ENCODE data around the gene DDX54. TPM values are rescaled to one million over a fixed set of nuclear protein-coding genes. Genes with fewer than 3 reads are reported as not detected.

DDX54 gene
- 10 to 100 TPM; 61.9 to 93.5 (median 81.5) TPM for total RNA-seq
- 10 to 100 TPM; 53.6 to 88.7 (median 53.7) TPM for polyA plus RNA-seq
- long read RNA-seq, donor 1, full-length matches to known transcripts: 56 of 108 reads
- long read RNA-seq, donor 1, partial matches to known transcripts: 47 of 108 reads
- long read RNA-seq, donor 1, other reads (novel, unspliced or antisense): 5 of 108 reads
- long read RNA-seq, donor 2, full-length matches to known transcripts: 111 of 235 reads
- long read RNA-seq, donor 2, partial matches to known transcripts: 106 of 235 reads
- long read RNA-seq, donor 2, other reads (novel, unspliced or antisense): 18 of 235 reads

DNA sequence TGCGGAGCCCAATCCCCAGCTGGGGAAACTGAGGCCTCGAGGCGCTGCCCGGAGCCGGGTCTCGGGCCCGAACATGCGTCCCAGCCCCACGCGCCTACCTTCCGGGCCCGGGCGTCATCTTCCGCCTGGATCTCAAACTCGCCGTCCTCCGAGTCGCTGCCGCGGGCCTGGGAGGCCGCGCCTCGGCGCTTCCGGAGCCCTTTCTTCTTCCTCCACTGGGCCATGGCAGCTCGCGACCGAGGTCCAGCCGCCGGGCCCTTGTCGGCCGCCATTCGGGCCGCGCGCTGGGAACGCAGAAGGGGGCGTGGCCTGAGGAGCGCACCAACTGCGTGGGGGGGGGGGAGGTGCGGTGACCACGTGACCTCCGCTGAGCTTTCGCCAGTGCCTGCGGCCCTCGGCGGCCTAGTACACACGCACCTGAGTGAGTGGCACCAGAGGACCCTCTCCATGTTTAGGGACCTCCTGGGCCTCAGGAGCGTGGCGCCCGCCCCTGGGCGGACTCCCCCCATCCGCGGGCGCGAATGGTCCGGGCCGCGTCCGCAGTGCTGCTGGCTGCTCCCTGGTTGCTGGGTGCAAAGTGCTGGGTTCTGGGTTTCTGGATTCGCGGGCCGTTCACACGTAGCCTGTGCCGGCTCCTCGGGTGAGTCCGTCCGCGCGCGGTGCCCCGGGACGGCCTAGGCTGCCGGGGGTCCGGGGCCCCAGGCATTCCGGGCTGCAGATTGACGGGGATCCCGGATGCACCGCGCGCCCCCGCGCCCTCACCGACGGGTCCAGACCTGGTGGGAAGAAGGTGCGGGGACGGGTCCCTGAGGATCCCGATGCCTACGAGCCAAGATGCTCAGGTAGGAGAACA, at the start of gene DDX54, which contains the start of gene RITA1:
Gene DDX54 (minus strand): TSS at position 299 of the 853 bp plus-strand sequence. CDS start 27 bp downstream, at position 272.
Gene RITA1 (plus strand): TSS at position 542 of the 853 bp plus-strand sequence. CDS start 1,026 bp downstream, outside the sequence.
- peak within 1 kb of the TSS; percentile 98 for H3K27ac ChIP-seq
- no peaks in the 10 kb centered on the region for H3K9me3 ChIP-seq
- peaks cover 20% of the 10 kb centered on the region for H3K4me1 ChIP-seq
- TF ChIP-seq, protein P1, sequence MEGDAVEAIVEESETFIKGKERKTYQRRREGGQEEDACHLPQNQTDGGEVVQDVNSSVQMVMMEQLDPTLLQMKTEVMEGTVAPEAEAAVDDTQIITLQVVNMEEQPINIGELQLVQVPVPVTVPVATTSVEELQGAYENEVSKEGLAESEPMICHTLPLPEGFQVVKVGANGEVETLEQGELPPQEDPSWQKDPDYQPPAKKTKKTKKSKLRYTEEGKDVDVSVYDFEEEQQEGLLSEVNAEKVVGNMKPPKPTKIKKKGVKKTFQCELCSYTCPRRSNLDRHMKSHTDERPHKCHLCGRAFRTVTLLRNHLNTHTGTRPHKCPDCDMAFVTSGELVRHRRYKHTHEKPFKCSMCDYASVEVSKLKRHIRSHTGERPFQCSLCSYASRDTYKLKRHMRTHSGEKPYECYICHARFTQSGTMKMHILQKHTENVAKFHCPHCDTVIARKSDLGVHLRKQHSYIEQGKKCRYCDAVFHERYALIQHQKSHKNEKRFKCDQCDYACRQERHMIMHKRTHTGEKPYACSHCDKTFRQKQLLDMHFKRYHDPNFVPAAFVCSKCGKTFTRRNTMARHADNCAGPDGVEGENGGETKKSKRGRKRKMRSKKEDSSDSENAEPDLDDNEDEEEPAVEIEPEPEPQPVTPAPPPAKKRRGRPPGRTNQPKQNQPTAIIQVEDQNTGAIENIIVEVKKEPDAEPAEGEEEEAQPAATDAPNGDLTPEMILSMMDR (IDR thresholded peaks at IDR 0.05): no peak
- no peaks in the 10 kb centered on the region for H3K27me3 ChIP-seq (ENCODE audit: insufficient read depth in 3 of 3, low read length in 2 of 3)
- ATAC-seq (peak; percentile 85 to 92 (median 90)), DNase-seq (peak; percentile 86 to 90)
- H3K36me3 ChIP-seq (ENCODE audit: insufficient read depth in 1 of 2, low read depth in 1 of 2): peaks cover 12 to 28% of the 10 kb centered on the region in 2 donors
- peak within 1 kb of the TSS; percentile 93 for H3K4me3 ChIP-seq
- 0% methylated on average over 76 to 89 of the region's 89 CpGs for WGBS, 3 donors
- intact Hi-C loops (cut with DNase I): loop anchor here (5.0 to 10.0 kb wide), 2 partner anchors 37 to 179 kb away; partner anchors contain the start of gene TPCN1 (in 1 of the 2)

- Histone ChIP-seq H3K27me3 (ENCODE audit: insufficient read depth in 3 of 3, low read length in 2 of 3) (no peaks in the 10 kb centered on the region), H3K4me3 (peak overlapping the region; percentile 45), H3K4me1 (peaks cover 89% of the 10 kb centered on the region), H3K36me3 (ENCODE audit: insufficient read depth in 1 of 2, low read depth in 1 of 2) (peaks cover 0 to 27% of the 10 kb centered on the region in 2 donors), H3K27ac (peak overlapping the region; percentile 95), H3K9me3 (no peaks in the 10 kb centered on the region)
- TF ChIP-seq, protein P1 (IDR thresholded peaks at IDR 0.05): no peak
- ATAC-seq: no peak
- 63 to 76% (median 64%) methylated on average over 4 of the region's 4 CpGs for WGBS, 3 donors
- no peak for DNase-seq
- intact Hi-C loops (cut with DNase I): no loop called here
Measured at GRCh38 chr12:113234483-113234882, 49.2 kb upstream of the DDX54 start.

GRCh38 chr12:113233967-113234366, 48.7 kb upstream of the DDX54 start:
- ATAC-seq (peak in 3 of 4 donors; percentile 30 to 52 (median 37)), DNase-seq (no peak)
- Histone ChIP-seq H3K4me3 (peak overlapping the region; percentile 45), H3K36me3 (ENCODE audit: insufficient read depth in 1 of 2, low read depth in 1 of 2) (peaks cover 0 to 26% of the 10 kb centered on the region in 2 donors), H3K4me1 (peaks cover 89% of the 10 kb centered on the region), H3K27me3 (ENCODE audit: insufficient read depth in 3 of 3, low read length in 2 of 3) (no peaks in the 10 kb centered on the region), H3K27ac (peak overlapping the region; percentile 95), H3K9me3 (no peaks in the 10 kb centered on the region)
- TF ChIP-seq, protein P1 (IDR thresholded peaks at IDR 0.05): no peak
- intact Hi-C loops (cut with DNase I): no loop called here
- WGBS, 3 donors: 62 to 66% (median 62%) methylated on average over 4 of the region's 4 CpGs

DNA sequence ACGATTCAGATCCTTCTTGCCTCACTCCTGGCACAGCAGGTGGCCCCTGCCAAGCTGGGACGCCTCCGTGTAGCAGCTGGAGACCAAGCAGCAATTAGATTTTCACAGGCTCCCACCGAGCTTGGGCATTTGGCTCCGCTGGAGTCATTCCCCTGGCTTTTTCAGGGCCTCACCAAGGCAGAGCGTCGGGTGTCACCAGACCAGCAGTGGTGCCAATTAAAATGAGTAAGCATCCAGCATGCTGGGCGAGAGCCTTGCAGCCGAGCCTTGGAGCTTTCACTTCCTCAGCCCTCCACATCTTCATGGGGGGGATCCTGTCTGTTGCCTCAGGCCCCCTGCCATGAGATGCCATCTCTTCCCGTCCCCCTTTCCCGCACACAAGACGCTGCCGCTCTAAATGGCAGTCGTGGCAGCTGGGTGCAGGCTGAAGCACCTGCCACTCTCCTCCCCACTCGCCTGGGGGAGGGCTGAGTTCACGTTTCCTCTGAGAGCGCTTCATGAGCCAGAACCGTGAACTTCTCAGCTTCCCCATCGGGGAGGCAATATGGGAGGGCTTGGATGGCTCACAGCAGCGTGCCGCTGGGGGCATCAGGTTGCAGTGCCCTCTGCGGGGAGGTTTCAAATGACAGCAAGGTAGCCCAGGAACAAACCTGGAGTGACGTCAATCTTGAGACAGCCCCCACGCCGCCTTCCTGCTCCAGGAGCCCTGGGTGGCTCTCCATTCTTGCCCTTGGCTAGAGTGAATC, 47.7 kb upstream of the DDX54 start:
- H3K36me3 ChIP-seq (ENCODE audit: insufficient read depth in 1 of 2, low read depth in 1 of 2): peaks cover 0 to 24% of the 10 kb centered on the region in 2 donors
- TF ChIP-seq, protein P1 (IDR thresholded peaks at IDR 0.05): no peak
- intact Hi-C loops (cut with DNase I): no loop called here
- H3K27ac ChIP-seq: peak overlapping the region; percentile 95
- H3K9me3 ChIP-seq: no peaks in the 10 kb centered on the region
- DNase-seq: peak; percentile 75 to 91
- no peaks in the 10 kb centered on the region for H3K27me3 ChIP-seq (ENCODE audit: insufficient read depth in 3 of 3, low read length in 2 of 3)
- peak overlapping the region; percentile 45 for H3K4me3 ChIP-seq
- 24 to 31% (median 25%) methylated on average over 25 of the region's 25 CpGs for WGBS, 3 donors
- H3K4me1 ChIP-seq: peaks cover 89% of the 10 kb centered on the region
- peak; percentile 77 to 83 (median 80) for ATAC-seq

Data from psoas muscle (tissue), 8 donors.